B cell (primary cell): ENCODE data around the gene UACA. TPM values are rescaled to one million over a fixed set of nuclear protein-coding genes. Genes with fewer than 3 reads are reported as not detected.

ENCODE experiments used
- ATAC-seq: fragments of 200-7000 bp; cut with Tn5 transposase; one replicate; pipeline ENCODE4 v1.10.0; 2021; ENCODE audit warnings: low read depth, mild to moderate bottlenecking, moderate number of reproducible peaks, moderate library complexity
- CTCF ChIA-PET: fragments of 350-600 bp; sonication (Branson Sonifier 250); formaldehyde crosslinking; loops from one replicate; lab custom pipeline; 2021; ENCODE audit warnings: antibody characterized with exemption, inconsistent platforms; lab: Charles Lee
- POLR2A ChIA-PET: fragments of 350-600 bp; sonication (Branson Sonifier 250); formaldehyde crosslinking; loops from one replicate; lab custom pipeline; 2021; ENCODE audit warnings: antibody characterized with exemption; lab: Charles Lee
- DNase-seq: peaks from one replicate; pipeline ENCODE4 v3.0.0; 2013
- H2AFZ ChIP-seq: 2 replicates; pipeline ENCODE4 v1.6.1; 2012; ENCODE audit warnings: mild to moderate bottlenecking, low read depth, low read length; ENCODE audit not compliant: insufficient read depth, poor library complexity, severe bottlenecking
- H3K27ac ChIP-seq, 2 donors: 1 replicate in 1 of 2; 2 replicates in 1 of 2; pipeline ENCODE4 v1.5.1; 2012 to 2013; ENCODE audit warnings: low read length in 2 of 2, mild to moderate bottlenecking in 2 of 2, moderate library complexity in 1 of 2
- H3K27me3 ChIP-seq, 4 experiments: fragments of 200-600 bp in 1 of 4; sonication (generic) in 1 of 4; replicated peaks in 1 of 4; 1 replicate in 2 of 4; 2 replicates in 2 of 4; pipeline versions ENCODE4 v1.6.1 to v1.7.0; 2013 to 2016; ENCODE audit warnings: low read length in 3 of 4, mild to moderate bottlenecking in 2 of 4, mixed read lengths in 1 of 4, moderate library complexity in 1 of 4; ENCODE audit not compliant: insufficient read depth in 4 of 4, control insufficient read depth in 3 of 4; ENCODE audit errors: control extremely low read depth in 1 of 4
- H3K36me3 ChIP-seq, 2 experiments: replicated peaks in 1 of 2; 1 replicate in 1 of 2; 2 replicates in 1 of 2; pipeline versions ENCODE4 v1.6.1 to v1.7.1; 2013; ENCODE audit warnings: low read length in 1 of 2; ENCODE audit not compliant: insufficient read depth in 2 of 2, control insufficient read depth in 1 of 2; ENCODE audit errors: control extremely low read depth in 1 of 2, extremely low read depth in 1 of 2
- H3K4me1 ChIP-seq, 2 donors: fragments of 200-600 bp in 1 of 2; sonication (generic) in 1 of 2; 1 replicate in 1 of 2; 2 replicates in 1 of 2; pipeline versions ENCODE4 v1.5.1 to v1.6.1; 2013 to 2017; ENCODE audit warnings: low read length in 2 of 2; ENCODE audit not compliant: control insufficient read depth in 2 of 2, insufficient read depth in 2 of 2
- H3K4me2 ChIP-seq: replicated peaks from 2 replicates; pipeline ENCODE3; 2012; ENCODE audit warnings: mild to moderate bottlenecking, low read depth, low read length; ENCODE audit not compliant: poor library complexity, severe bottlenecking
- H3K4me3 ChIP-seq, 5 experiments: fragments of 200-600 bp in 1 of 5; sonication (generic) in 1 of 5; 1 replicate in 3 of 5; 2 replicates in 2 of 5; pipeline versions ENCODE4 v1.5.1 to v1.7.0; 2011 to 2016; ENCODE audit warnings: low read length in 4 of 5, mild to moderate bottlenecking in 4 of 5, low read depth in 2 of 5, control low read depth in 1 of 5, moderate library complexity in 1 of 5; ENCODE audit not compliant: insufficient read depth in 1 of 5; ENCODE audit errors: control extremely low read depth in 1 of 5, extremely low read depth in 1 of 5
- H3K79me2 ChIP-seq: fragments of 200-600 bp; sonication (generic); one replicate; pipeline ENCODE4 v1.6.0; 2016; ENCODE audit warnings: low read length; ENCODE audit not compliant: control insufficient read depth, insufficient read depth
- H3K9ac ChIP-seq: fragments of 200-600 bp; sonication (generic); 2 replicates; pipeline ENCODE4 v1.6.1; 2017; ENCODE audit warnings: mild to moderate bottlenecking, low read length, moderate library complexity
- H3K9me3 ChIP-seq, 3 donors: one replicate each; pipeline versions ENCODE4 v1.6.1 to v1.7.1; 2013; ENCODE audit warnings: low read length in 2 of 3; ENCODE audit not compliant: control insufficient read depth in 2 of 3, insufficient read depth in 1 of 3; ENCODE audit errors: control extremely low read depth in 1 of 3
- H4K20me1 ChIP-seq: 2 replicates; pipeline ENCODE4 v1.6.0; 2012; ENCODE audit warnings: mild to moderate bottlenecking, low read length; ENCODE audit not compliant: insufficient read depth, control insufficient read depth, poor library complexity, severe bottlenecking
- H3K27ac Mint-ChIP-seq: one replicate; pipeline ENCODE4 v1.8.0; 2021; ENCODE audit warnings: mixed read lengths
- H3K27me3 Mint-ChIP-seq: one replicate; pipeline ENCODE4 v1.8.0; 2021; ENCODE audit warnings: mixed read lengths
- H3K4me1 Mint-ChIP-seq: one replicate; pipeline ENCODE4 v1.8.0; 2021; ENCODE audit warnings: mixed read lengths
- H3K4me3 Mint-ChIP-seq: one replicate; pipeline ENCODE4 v1.8.0; 2021; ENCODE audit warnings: mixed read lengths
- H3K9me3 Mint-ChIP-seq: one replicate; pipeline ENCODE4 v1.8.0; 2022; ENCODE audit warnings: mixed read lengths; ENCODE audit not compliant: insufficient read depth
- CTCF ChIP-seq: fragments of 200-600 bp; IDR thresholded peaks from one replicate; pipeline ENCODE4 v1.8.0; 2022; ENCODE audit warnings: antibody characterized with exemption, mild to moderate bottlenecking
- EZH2 ChIP-seq: IDR thresholded peaks from 2 replicates; pipeline ENCODE4 v1.6.1; 2012; ENCODE audit warnings: borderline replicate concordance, low read depth, mild to moderate bottlenecking, moderate library complexity, low read length; ENCODE audit not compliant: insufficient read depth, poor library complexity, severe bottlenecking
- WGBS: methylation state at CpG from one replicate; pipeline ENCODE4 v1.1.5; 2013; ENCODE audit warnings: missing lambda C conversion rate; ENCODE audit not compliant: insufficient coverage; 5-methylcytosine and 5-hydroxymethylcytosine counted together
- intact Hi-C: fragments of 100-400 bp; cut with micrococcal nuclease; formaldehyde crosslinking; loops from one replicate; pipeline ENCODE4 v1.10.0; 2022
- polyA plus RNA-seq: library from polyadenylated mRNA; depleted of rRNA; stranded (reverse); fragments of >200 nt; gene quantifications from 2 replicates; pipeline ENCODE4 v1.2.3, GENCODE V29; 2012
- total RNA-seq, 2 donors: library from RNA; stranded (reverse); fragments of 120-200 nt in 1 of 2; gene quantifications; 1 replicate in 1 of 2; 2 replicates in 1 of 2; pipeline versions ENCODE4 v1.2.3 to v1.2.4, GENCODE V29; 2013 to 2022

Gene UACA
- total and polyA plus RNA-seq, 2 donors (not counting 1 experiment from before 2014, with no cell fraction given): 2.7 to 3.3 TPM

GRCh38 chr15:70802629-70803028, 39.3 kb upstream of the UACA start:
- WGBS: 100% methylated on average over 2 of the region's 4 CpGs
- no peak for ATAC-seq
- Histone ChIP-seq H2AFZ (no peak overlapping the region), H3K4me1 (peaks cover 0 to 4% of the 10 kb centered on the region in 2 donors), H3K9ac (no peak overlapping the region), H3K4me3 (no peak overlapping the region), H3K36me3 (no peaks in the 10 kb centered on the region), H3K27me3 (no peaks in the 10 kb centered on the region), H3K27ac (no peak overlapping the region), H3K9me3 (no peaks in the 10 kb centered on the region), H3K4me2 (no peak overlapping the region), H4K20me1 (no peaks in the 10 kb centered on the region), H3K79me2 (no peaks in the 10 kb centered on the region)
- DNase-seq: no peak
- Mint-ChIP-seq H3K27me3 (peaks cover 4% of the 10 kb centered on the region), H3K9me3 (no peaks in the 10 kb centered on the region), H3K4me1 (peaks cover 9% of the 10 kb centered on the region), H3K4me3 (no peak overlapping the region), H3K27ac (no peak overlapping the region)
- intact Hi-C loops: no loop called here
- CTCF ChIA-PET: interaction anchor here (2.4 kb wide), 1 partner anchor 9 kb away, joined by 8 read pairs; no protein-coding TSS in a partner anchor
- TF ChIP-seq EZH2 (no peak), CTCF (no peak)
- POLR2A ChIA-PET: no interaction called here

- no peaks in the 10 kb centered on the region for H3K79me2 ChIP-seq
- no peaks in the 10 kb centered on the region for H3K4me1 ChIP-seq
- no peak overlapping the region for H3K4me2 ChIP-seq
- H3K4me1 Mint-ChIP-seq: no peaks in the 10 kb centered on the region
- H3K27ac ChIP-seq: no peak overlapping the region
- no peak overlapping the region for H3K9ac ChIP-seq
- no peaks in the 10 kb centered on the region for H4K20me1 ChIP-seq
- no peak overlapping the region for H3K27ac Mint-ChIP-seq
- intact Hi-C loops: no loop called here
- ChIA-PET POLR2A (no interaction called here), CTCF (interaction anchor here (0.6 to 2.4 kb wide), 3 partner anchors 10 to 22 kb away, joined by 3 to 8 read pairs (median 3); no protein-coding TSS in a partner anchor)
- 100% methylated on average over 3 of the region's 5 CpGs for WGBS
- DNase-seq (no peak), ATAC-seq (no peak)
- H3K27me3 ChIP-seq: no peaks in the 10 kb centered on the region
- no peaks in the 10 kb centered on the region for H3K9me3 ChIP-seq
- H3K9me3 Mint-ChIP-seq: no peaks in the 10 kb centered on the region
- H3K36me3 ChIP-seq: no peaks in the 10 kb centered on the region
- no peak overlapping the region for H2AFZ ChIP-seq
- H3K4me3 Mint-ChIP-seq: no peak overlapping the region
- TF ChIP-seq CTCF (no peak), EZH2 (no peak)
- H3K4me3 ChIP-seq: no peak overlapping the region
- H3K27me3 Mint-ChIP-seq: peaks cover 4% of the 10 kb centered on the region
Measured at GRCh38 chr15:70801109-70801508, 37.8 kb upstream of the UACA start.
